Measurements from ENCODE around the gene DNAJC4.
A peak's percentile ranks its signal among the peaks of the same experiment; 100 is the strongest.

The DNAJC4 gene

GRCh38 chr11:64230171-64230984, at the start of gene DNAJC4:
Gene DNAJC4, plus strand, starts transcription at chr11:64230548. Its CDS starts 307 bp downstream, at chr11:64230855.
- CTCF ChIA-PET: interaction anchor here (1.0 to 1.6 kb wide), 3 partner anchors 24 to 74 kb away, joined by 3 read pairs; partner anchors contain the start of gene FERMT3
- Mint-ChIP-seq H3K4me1 (peaks cover 61% of the 10 kb centered on the region), H3K9me3 (no peaks in the 10 kb centered on the region), H3K36me3 (peaks cover 10% of the 10 kb centered on the region), H3K4me3 (peak within 1 kb of the TSS; percentile 87), H3K27me3 (no peaks in the 10 kb centered on the region), H3K27ac (peak within 1 kb of the TSS; percentile 91)
- DNase-seq: peak; percentile 95

- Mint-ChIP-seq H3K4me1 (peaks cover 59% of the 10 kb centered on the region), H3K27me3 (no peaks in the 10 kb centered on the region)
- CTCF ChIA-PET: interaction anchor here (1.1 to 1.3 kb wide), 3 partner anchors 26 to 137 kb away, joined by 3 to 5 read pairs (median 3); partner anchors contain the start of genes FERMT3, PRDX5 and TRMT112
Observed at GRCh38 chr11:64180891-64181290, 49.5 kb upstream of the DNAJC4 start.

GRCh38 chr11:64181506-64182411, 48.6 kb upstream of the DNAJC4 start:
- DNase-seq: peak; percentile 72
- no peak overlapping the region for H3K27ac Mint-ChIP-seq

More at GRCh38 chr11:64180891-64181290, 49.5 kb upstream of the DNAJC4 start:
- Mint-ChIP-seq H3K36me3 (peaks cover 14% of the 10 kb centered on the region), H3K9me3 (no peaks in the 10 kb centered on the region), H3K4me3 (no peak overlapping the region), H3K27ac (no peak overlapping the region)
- DNase-seq: no peak

GRCh38 chr11:64183890-64184289, 46.5 kb upstream of the DNAJC4 start:
- H3K27ac Mint-ChIP-seq: peak overlapping the region; percentile 3
- no peaks in the 10 kb centered on the region for H3K9me3 Mint-ChIP-seq
- H3K27me3 Mint-ChIP-seq: no peaks in the 10 kb centered on the region
- no peak for DNase-seq
- H3K36me3 Mint-ChIP-seq: peaks cover 8% of the 10 kb centered on the region
- H3K4me1 Mint-ChIP-seq: peaks cover 45% of the 10 kb centered on the region
- peak overlapping the region; percentile 23 for H3K4me3 Mint-ChIP-seq
- CTCF ChIA-PET: interaction anchor here (1.4 kb wide), 1 partner anchor 184 kb away, joined by 5 read pairs; no protein-coding TSS in a partner anchor

More at GRCh38 chr11:64181506-64182411, 48.6 kb upstream of the DNAJC4 start:
- Mint-ChIP-seq H3K9me3 (no peaks in the 10 kb centered on the region), H3K4me3 (no peak overlapping the region), H3K4me1 (peaks cover 55% of the 10 kb centered on the region), H3K27me3 (no peaks in the 10 kb centered on the region), H3K36me3 (peaks cover 15% of the 10 kb centered on the region)
- CTCF ChIA-PET: interaction anchor here (0.7 to 1.3 kb wide), 5 partner anchors 22 to 136 kb away, joined by 3 to 5 read pairs (median 3); partner anchors contain the start of genes FERMT3, PRDX5 and TRMT112

- H3K27me3 Mint-ChIP-seq: no peaks in the 10 kb centered on the region
- DNase-seq: no peak
- H3K4me3 Mint-ChIP-seq: peak overlapping the region; percentile 99
- peak overlapping the region; percentile 99 for H3K27ac Mint-ChIP-seq
- peaks cover 10% of the 10 kb centered on the region for H3K36me3 Mint-ChIP-seq
- H3K4me1 Mint-ChIP-seq: peaks cover 51% of the 10 kb centered on the region
- no peaks in the 10 kb centered on the region for H3K9me3 Mint-ChIP-seq
- CTCF ChIA-PET: interaction anchor here (0.7 to 2.5 kb wide), 5 partner anchors 20 to 185 kb away, joined by 3 to 9 read pairs (median 3); partner anchors contain the start of gene FERMT3
Observed at GRCh38 chr11:64185175-64185692, 45.1 kb upstream of the DNAJC4 start.

GRCh38 chr11:64185693-64186491, 44.5 kb upstream of the DNAJC4 start, which contains the start of gene STIP1:
Gene STIP1, plus strand, starts transcription at chr11:64186171. Its CDS starts 91 bp downstream, at chr11:64186262.
- CTCF ChIA-PET: interaction anchor here (1.0 to 2.5 kb wide), 2 partner anchors 20 to 21 kb away, joined by 3 to 9 read pairs; partner anchors contain the start of gene FERMT3

GRCh38 chr11:64186492-64187165, 43.7 kb upstream of the DNAJC4 start:
- no peaks in the 10 kb centered on the region for H3K27me3 Mint-ChIP-seq
- H3K36me3 Mint-ChIP-seq: peaks cover 15% of the 10 kb centered on the region
- H3K4me3 Mint-ChIP-seq: no peak overlapping the region
- peak; percentile 64 for DNase-seq
- peaks cover 47% of the 10 kb centered on the region for H3K4me1 Mint-ChIP-seq
- no peak overlapping the region for H3K27ac Mint-ChIP-seq
- CTCF ChIA-PET: interaction anchor here (0.9 to 2.5 kb wide), 5 partner anchors 18 to 185 kb away, joined by 4 to 9 read pairs (median 5); partner anchors contain the start of gene FERMT3
- H3K9me3 Mint-ChIP-seq: no peaks in the 10 kb centered on the region

More at GRCh38 chr11:64185693-64186491, 44.5 kb upstream of the DNAJC4 start, which contains the start of gene STIP1:
- H3K27me3 Mint-ChIP-seq: no peaks in the 10 kb centered on the region
- H3K27ac Mint-ChIP-seq: peak within 1 kb of the TSS; percentile 99
- peaks cover 53% of the 10 kb centered on the region for H3K4me1 Mint-ChIP-seq
- H3K36me3 Mint-ChIP-seq: peaks cover 15% of the 10 kb centered on the region
- H3K4me3 Mint-ChIP-seq: peak within 1 kb of the TSS; percentile 99
- H3K9me3 Mint-ChIP-seq: no peaks in the 10 kb centered on the region
- peak; percentile 99 for DNase-seq

GRCh38 chr11:64192434-64192833, 37.9 kb upstream of the DNAJC4 start:
- Mint-ChIP-seq H3K9me3 (no peaks in the 10 kb centered on the region), H3K4me1 (peaks cover 31% of the 10 kb centered on the region), H3K36me3 (peaks cover 57% of the 10 kb centered on the region), H3K27me3 (no peaks in the 10 kb centered on the region), H3K27ac (no peak overlapping the region), H3K4me3 (no peak overlapping the region)
- CTCF ChIA-PET: interaction anchor here (2.4 kb wide), 1 partner anchor 12 kb away, joined by 11 read pairs; no protein-coding TSS in a partner anchor
- no peak for DNase-seq

- no peaks in the 10 kb centered on the region for H3K9me3 Mint-ChIP-seq
- CTCF ChIA-PET: interaction anchor here (1.1 to 2.8 kb wide), 3 partner anchors 8 to 196 kb away, joined by 3 to 17 read pairs (median 7); partner anchors contain the start of gene FERMT3
- H3K36me3 Mint-ChIP-seq: peaks cover 65% of the 10 kb centered on the region
- no peak for DNase-seq
- H3K27ac Mint-ChIP-seq: no peak overlapping the region
- H3K4me1 Mint-ChIP-seq: peaks cover 15% of the 10 kb centered on the region
- no peaks in the 10 kb centered on the region for H3K27me3 Mint-ChIP-seq
- H3K4me3 Mint-ChIP-seq: no peak overlapping the region
Observed at GRCh38 chr11:64196626-64197025, 33.7 kb upstream of the DNAJC4 start.

- no peak overlapping the region for H3K27ac Mint-ChIP-seq
- no peaks in the 10 kb centered on the region for H3K9me3 Mint-ChIP-seq
- peaks cover 8% of the 10 kb centered on the region for H3K4me1 Mint-ChIP-seq
- no peaks in the 10 kb centered on the region for H3K27me3 Mint-ChIP-seq
- no peak overlapping the region for H3K4me3 Mint-ChIP-seq
- CTCF ChIA-PET: interaction anchor here (0.9 kb wide), 1 partner anchor 119 kb away, joined by 4 read pairs; the partner anchor contains the start of genes PRDX5 and TRMT112
- no peak for DNase-seq
- peaks cover 67% of the 10 kb centered on the region for H3K36me3 Mint-ChIP-seq
Observed at GRCh38 chr11:64198511-64198910, 31.8 kb upstream of the DNAJC4 start.

GRCh38 chr11:64201543-64201942, 28.8 kb upstream of the DNAJC4 start:
- Mint-ChIP-seq H3K27ac (no peak overlapping the region), H3K4me3 (no peak overlapping the region), H3K9me3 (no peaks in the 10 kb centered on the region), H3K4me1 (peaks cover 33% of the 10 kb centered on the region), H3K36me3 (peaks cover 60% of the 10 kb centered on the region), H3K27me3 (no peaks in the 10 kb centered on the region)
- CTCF ChIA-PET: interaction anchor here (7.4 kb wide), 1 partner anchor 102 kb away, joined by 131 read pairs; the partner anchor contains the start of genes CATSPERZ and ESRRA
- no peak for DNase-seq

- no peaks in the 10 kb centered on the region for H3K9me3 Mint-ChIP-seq
- no peak overlapping the region for H3K4me3 Mint-ChIP-seq
- DNase-seq: no peak
- H3K4me1 Mint-ChIP-seq: peaks cover 33% of the 10 kb centered on the region
- H3K27me3 Mint-ChIP-seq: no peaks in the 10 kb centered on the region
- peaks cover 59% of the 10 kb centered on the region for H3K36me3 Mint-ChIP-seq
- CTCF ChIA-PET: interaction anchor here (2.0 to 7.4 kb wide), 3 partner anchors 100 to 447 kb away, joined by 4 to 131 read pairs (median 8); partner anchors contain the start of genes CATSPERZ and ESRRA
- no peak overlapping the region for H3K27ac Mint-ChIP-seq
Observed at GRCh38 chr11:64202992-64203391, 27.4 kb upstream of the DNAJC4 start.
